Tibial artery (tissue), 4 donors: Measurements from ENCODE around the gene FAM13A.

ENCODE experiments used
- DNase-seq, 2 donors: peaks; one replicate each; pipeline ENCODE4 v3.0.0-alpha.2; 2019
- H3K27ac ChIP-seq, 2 donors: fragments of 200-600 bp; sonication (generic) in 1 of 2; 1 replicate in 1 of 2; 2 replicates in 1 of 2; pipeline ENCODE4 v1.5.1; 2018 to 2019; ENCODE audit warnings: mild to moderate bottlenecking in 1 of 2
- H3K27me3 ChIP-seq, 2 donors: fragments of 200-600 bp; sonication (generic) in 1 of 2; one replicate each; pipeline versions ENCODE4 v1.5.1 to v1.6.0; 2016 to 2019
- H3K36me3 ChIP-seq, 3 donors: fragments of 200-600 bp; sonication (generic) in 2 of 3; one replicate each; pipeline ENCODE4 v1.5.1; 2016 to 2019; ENCODE audit warnings: mild to moderate bottlenecking in 2 of 3
- H3K4me1 ChIP-seq, 4 donors: fragments of 200-600 bp; sonication (generic) in 2 of 4; 1 replicate in 3 of 4; 2 replicates in 1 of 4; pipeline ENCODE4 v1.5.1; 2016 to 2019
- H3K4me3 ChIP-seq, 2 donors: fragments of 200-600 bp; sonication (generic) in 1 of 2; 1 replicate in 1 of 2; 2 replicates in 1 of 2; pipeline ENCODE4 v1.5.1; 2018 to 2019; ENCODE audit warnings: mild to moderate bottlenecking in 2 of 2
- H3K9me3 ChIP-seq, 3 donors: fragments of 200-600 bp; sonication (generic) in 1 of 3; one replicate each; pipeline ENCODE4 v1.5.1; 2016 to 2019
- CTCF ChIP-seq, 2 experiments: fragments of 200-600 bp in 1 of 2; fragments of 450-650 bp in 1 of 2; IDR thresholded peaks; one replicate each; pipeline ENCODE4 v1.5.1; 2017 to 2019; ENCODE audit warnings: antibody characterized with exemption in 2 of 2, mild to moderate bottlenecking in 1 of 2, moderate library complexity in 1 of 2
- intact Hi-C: fragments of 100-400 bp; cut with DNase I; formaldehyde crosslinking; loops from one replicate; pipeline ENCODE4 v1.15.0; 2023; ENCODE audit warnings: low total_unique reads

Gene FAM13A

GRCh38 chr4:88841635-88842034 is 215.3 kb downstream of the FAM13A start:
- Histone ChIP-seq H3K4me3 (no peak overlapping the region), H3K27me3 (no peaks in the 10 kb centered on the region), H3K4me1 (no peaks in the 10 kb centered on the region), H3K36me3 (no peaks in the 10 kb centered on the region), H3K27ac (no peak overlapping the region), H3K9me3 (no peaks in the 10 kb centered on the region)
- intact Hi-C loops: no loop called here
- TF ChIP-seq CTCF (IDR thresholded peaks at IDR 0.05): no peak
- DNase-seq: no peak

- H3K9me3 ChIP-seq: no peaks in the 10 kb centered on the region
- no peak overlapping the region for H3K27ac ChIP-seq
- peaks cover 0 to 1% (median under 1%) of the 10 kb centered on the region in 4 donors for H3K4me1 ChIP-seq
- no peaks in the 10 kb centered on the region for H3K27me3 ChIP-seq
- intact Hi-C loops: no loop called here
- no peak for TF ChIP-seq CTCF (IDR thresholded peaks at IDR 0.05)
- no peaks in the 10 kb centered on the region for H3K36me3 ChIP-seq
- no peak for DNase-seq
- no peak overlapping the region for H3K4me3 ChIP-seq
Observed at GRCh38 chr4:88836216-88836615, 220.8 kb downstream of the FAM13A start.

- Histone ChIP-seq H3K27ac (peak overlapping the region in 1 of 2 donors; percentile 29), H3K9me3 (no peaks in the 10 kb centered on the region), H3K4me1 (peaks cover 0 to 17% (median 2%) of the 10 kb centered on the region in 4 donors), H3K4me3 (no peak overlapping the region), H3K27me3 (no peaks in the 10 kb centered on the region), H3K36me3 (no peaks in the 10 kb centered on the region)
- TF ChIP-seq CTCF (IDR thresholded peaks at IDR 0.05): no peak
- intact Hi-C loops: no loop called here
- peak in 1 of 2 donors; percentile 25 for DNase-seq
Observed at GRCh38 chr4:88831031-88831430, 226.0 kb downstream of the FAM13A start.

GRCh38 chr4:88830598-88830997 is 226.4 kb downstream of the FAM13A start:
- TF ChIP-seq CTCF (IDR thresholded peaks at IDR 0.05): no peak
- no peak for DNase-seq
- H3K27ac ChIP-seq: peak overlapping the region in 1 of 2 donors; percentile 29
- H3K4me1 ChIP-seq: peaks cover 0 to 17% (median 2%) of the 10 kb centered on the region in 4 donors
- no peaks in the 10 kb centered on the region for H3K36me3 ChIP-seq
- H3K9me3 ChIP-seq: no peaks in the 10 kb centered on the region
- intact Hi-C loops: no loop called here
- H3K27me3 ChIP-seq: no peaks in the 10 kb centered on the region
- H3K4me3 ChIP-seq: no peak overlapping the region

- Histone ChIP-seq H3K9me3 (no peaks in the 10 kb centered on the region), H3K4me1 (peaks cover 0 to 20% (median 2%) of the 10 kb centered on the region in 4 donors), H3K27ac (peak overlapping the region in 1 of 2 donors; percentile 22), H3K4me3 (no peak overlapping the region), H3K36me3 (no peaks in the 10 kb centered on the region), H3K27me3 (no peaks in the 10 kb centered on the region)
- intact Hi-C loops: no loop called here
- TF ChIP-seq CTCF (IDR thresholded peaks at IDR 0.05): no peak
- no peak for DNase-seq
Observed at GRCh38 chr4:88828842-88829571, 228.0 kb downstream of the FAM13A start.
